HFFc6 (cell line): Measurements from ENCODE around the gene HES3. TPM values are rescaled to one million over a fixed set of nuclear protein-coding genes. Genes with fewer than 3 reads are reported as not detected.

Experiments
- DNase-seq: peaks from one replicate; pipeline ENCODE4 v3.0.0-alpha.2; 2018
- H3K27ac Mint-ChIP-seq: 2 replicates; pipeline ENCODE4 v1.8.0; 2020; ENCODE audit warnings: mild to moderate bottlenecking, mixed read lengths
- H3K27me3 Mint-ChIP-seq: 2 replicates; pipeline ENCODE4 v1.8.0; 2021; ENCODE audit warnings: mild to moderate bottlenecking, moderate library complexity, mixed read lengths; ENCODE audit not compliant: insufficient read depth
- H3K36me3 Mint-ChIP-seq: 2 replicates; pipeline ENCODE4 v1.8.0; 2021; ENCODE audit warnings: low read depth, mixed read lengths
- H3K4me1 Mint-ChIP-seq: 2 replicates; pipeline ENCODE4 v1.8.0; 2020; ENCODE audit warnings: low read depth, mixed read lengths
- H3K4me3 Mint-ChIP-seq: 2 replicates; pipeline ENCODE4 v1.8.0; 2020; ENCODE audit warnings: mild to moderate bottlenecking, moderate library complexity, mixed read lengths
- H3K9me3 Mint-ChIP-seq: 2 replicates; pipeline ENCODE4 v1.8.0; 2020; ENCODE audit warnings: mild to moderate bottlenecking, mixed read lengths
- CTCF ChIP-seq: fragments of 200-600 bp; sonication (generic); IDR thresholded peaks from 2 replicates; pipeline ENCODE4 v1.5.0; 2021; ENCODE audit warnings: antibody characterized with exemption, mild to moderate bottlenecking
- total RNA-seq, 6 experiments: library from RNA; stranded (reverse); fragmentation: NEBNext Ultra II Directional; extraction: Animal tissue kit (Norgen Biotek cat#: 25700); gene quantifications; 2 replicates in 1 of 6; 3 replicates in 5 of 6; pipeline ENCODE4 v1.2.3, GENCODE V29; 2021

The HES3 gene
- total RNA-seq, 6 experiments from 2014 or later: not detected

- no peak overlapping the region for H3K4me3 Mint-ChIP-seq
- no peak for DNase-seq
- H3K36me3 Mint-ChIP-seq: no peaks in the 10 kb centered on the region
- H3K27me3 Mint-ChIP-seq: no peaks in the 10 kb centered on the region; the same call in none of the 2 replicates
- H3K27ac Mint-ChIP-seq: no peak overlapping the region
- H3K4me1 Mint-ChIP-seq: no peaks in the 10 kb centered on the region
- no peak for TF ChIP-seq CTCF
- H3K9me3 Mint-ChIP-seq: no peaks in the 10 kb centered on the region
Measured at GRCh38 chr1:6287029-6287428, 43.0 kb downstream of the HES3 start.

- no peak overlapping the region for H3K4me3 Mint-ChIP-seq
- TF ChIP-seq CTCF: no peak
- H3K36me3 Mint-ChIP-seq: no peaks in the 10 kb centered on the region
- no peaks in the 10 kb centered on the region for H3K9me3 Mint-ChIP-seq
- H3K4me1 Mint-ChIP-seq: no peaks in the 10 kb centered on the region
- DNase-seq: no peak
- H3K27me3 Mint-ChIP-seq: no peaks in the 10 kb centered on the region; the same call in none of the 2 replicates
- no peak overlapping the region for H3K27ac Mint-ChIP-seq
Measured at GRCh38 chr1:6287431-6287886, 43.5 kb downstream of the HES3 start.

- Mint-ChIP-seq H3K4me3 (no peak overlapping the region), H3K27me3 (no peaks in the 10 kb centered on the region; the same call in none of the 2 replicates), H3K36me3 (no peaks in the 10 kb centered on the region), H3K4me1 (no peaks in the 10 kb centered on the region), H3K9me3 (no peaks in the 10 kb centered on the region), H3K27ac (no peak overlapping the region)
- no peak for TF ChIP-seq CTCF
- DNase-seq: no peak
Measured at GRCh38 chr1:6288026-6288425, 44.0 kb downstream of the HES3 start.

- no peak for DNase-seq
- H3K4me3 Mint-ChIP-seq: no peak overlapping the region
- H3K9me3 Mint-ChIP-seq: no peaks in the 10 kb centered on the region
- no peaks in the 10 kb centered on the region for H3K36me3 Mint-ChIP-seq
- no peak overlapping the region for H3K27ac Mint-ChIP-seq
- H3K4me1 Mint-ChIP-seq: no peaks in the 10 kb centered on the region
- no peaks in the 10 kb centered on the region; the same call in none of the 2 replicates for H3K27me3 Mint-ChIP-seq
- TF ChIP-seq CTCF: no peak
Measured at GRCh38 chr1:6288665-6289064, 44.7 kb downstream of the HES3 start.

- no peak for TF ChIP-seq CTCF
- no peaks in the 10 kb centered on the region for H3K4me1 Mint-ChIP-seq
- no peaks in the 10 kb centered on the region; the same call in 1 of the 2 replicates for H3K36me3 Mint-ChIP-seq
Measured at GRCh38 chr1:6292102-6292501, 48.1 kb downstream of the HES3 start.

More at GRCh38 chr1:6292102-6292501, 48.1 kb downstream of the HES3 start:
- DNase-seq: no peak
- no peak overlapping the region for H3K4me3 Mint-ChIP-seq
- H3K9me3 Mint-ChIP-seq: no peaks in the 10 kb centered on the region
- H3K27me3 Mint-ChIP-seq: no peaks in the 10 kb centered on the region; the same call in 1 of the 2 replicates
- H3K27ac Mint-ChIP-seq: no peak overlapping the region
